Lower leg skin (tissue), 4 donors: ENCODE results near the gene PRKCSH. TPM values are rescaled to one million over a fixed set of nuclear protein-coding genes. Genes with fewer than 3 reads are reported as not detected.
"Not testable (repeated sequence)": the region's sequence is repeated elsewhere in the genome, so short reads cannot be mapped to it uniquely, and the experiment has no call there.

Source experiments
- DNase-seq, 2 donors: peaks; one replicate each; pipeline ENCODE4 v3.0.0-alpha.2; 2019; ENCODE audit warnings: low spot score in 2 of 2
- H3K4me3 ChIP-seq: fragments of 200-600 bp; sonication (generic); 2 replicates; pipeline ENCODE4 v1.5.1; 2017; ENCODE audit warnings: mild to moderate bottlenecking, low read depth; ENCODE audit not compliant: poor library complexity, severe bottlenecking
- POLR2A ChIP-seq, 2 donors: fragments of 450-650 bp; IDR thresholded peaks; one replicate each; pipeline ENCODE4 v1.6.1; 2016 to 2017; ENCODE audit warnings: antibody characterized with exemption in 2 of 2, mild to moderate bottlenecking in 1 of 2, moderate library complexity in 1 of 2
- WGBS, 2 donors: methylation state at CpG; one replicate each; pipeline ENCODE4 v1.1.5; 2018; 5-methylcytosine and 5-hydroxymethylcytosine counted together
- intact Hi-C: fragments of 100-400 bp; cut with DNase I; formaldehyde crosslinking; loops from one replicate; pipeline ENCODE4 v1.15.0; 2023; ENCODE audit warnings: low total_unique reads
- total RNA-seq, 4 donors: library from RNA; depleted of rRNA; stranded (reverse); fragments of >200 nt; gene quantifications; one replicate each; pipeline ENCODE4 v1.1.0, GENCODE V29; 2016
- TF ChIP-seq, protein P1 (sequence below), 3 donors: fragments of 450-650 bp; IDR thresholded peaks; one replicate each; pipeline ENCODE4 v1.5.1; 2016; ENCODE audit warnings: antibody characterized with exemption in 3 of 3, mild to moderate bottlenecking in 3 of 3, moderate library complexity in 2 of 3

Gene PRKCSH
- total RNA-seq, 4 donors from 2014 or later: 121 to 189 (median 157) TPM

DNA sequence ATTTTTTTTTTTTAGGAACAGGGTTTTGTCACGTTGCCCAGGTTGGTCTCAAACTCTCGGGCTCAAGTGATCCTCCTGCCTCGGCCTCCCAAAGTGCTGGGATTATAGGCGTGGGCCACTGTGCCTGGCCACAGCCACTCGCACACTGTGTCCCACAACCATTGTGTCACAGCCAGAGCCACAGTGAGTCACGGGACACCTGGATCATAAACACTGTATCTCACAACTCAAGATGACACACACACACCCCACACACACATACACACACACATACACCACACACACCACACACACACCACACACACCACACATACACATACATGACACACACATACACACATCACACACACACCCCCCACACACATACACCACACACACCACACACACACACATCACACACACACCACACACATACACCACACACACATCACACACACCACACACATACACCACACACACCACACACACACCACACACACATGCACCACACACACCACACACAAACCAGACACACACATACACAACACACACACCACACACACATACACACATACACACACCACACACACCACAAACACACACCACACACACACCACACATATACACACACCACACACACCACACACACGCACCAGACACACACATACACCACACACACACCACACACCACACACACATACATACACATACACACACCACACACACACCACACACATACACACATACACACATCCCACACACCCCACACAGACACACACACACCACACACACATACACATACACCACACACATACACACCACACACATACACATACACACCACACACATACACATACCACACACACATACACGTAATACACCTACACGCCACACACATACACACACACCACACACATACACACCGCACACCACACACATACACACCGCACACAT lies 29.2 kb downstream of the PRKCSH start:
- WGBS, 2 donors: 82% methylated on average over 11 of the region's 11 CpGs
- no peak for DNase-seq
- TF ChIP-seq, protein P1, sequence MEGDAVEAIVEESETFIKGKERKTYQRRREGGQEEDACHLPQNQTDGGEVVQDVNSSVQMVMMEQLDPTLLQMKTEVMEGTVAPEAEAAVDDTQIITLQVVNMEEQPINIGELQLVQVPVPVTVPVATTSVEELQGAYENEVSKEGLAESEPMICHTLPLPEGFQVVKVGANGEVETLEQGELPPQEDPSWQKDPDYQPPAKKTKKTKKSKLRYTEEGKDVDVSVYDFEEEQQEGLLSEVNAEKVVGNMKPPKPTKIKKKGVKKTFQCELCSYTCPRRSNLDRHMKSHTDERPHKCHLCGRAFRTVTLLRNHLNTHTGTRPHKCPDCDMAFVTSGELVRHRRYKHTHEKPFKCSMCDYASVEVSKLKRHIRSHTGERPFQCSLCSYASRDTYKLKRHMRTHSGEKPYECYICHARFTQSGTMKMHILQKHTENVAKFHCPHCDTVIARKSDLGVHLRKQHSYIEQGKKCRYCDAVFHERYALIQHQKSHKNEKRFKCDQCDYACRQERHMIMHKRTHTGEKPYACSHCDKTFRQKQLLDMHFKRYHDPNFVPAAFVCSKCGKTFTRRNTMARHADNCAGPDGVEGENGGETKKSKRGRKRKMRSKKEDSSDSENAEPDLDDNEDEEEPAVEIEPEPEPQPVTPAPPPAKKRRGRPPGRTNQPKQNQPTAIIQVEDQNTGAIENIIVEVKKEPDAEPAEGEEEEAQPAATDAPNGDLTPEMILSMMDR (IDR thresholded peaks at IDR 0.05): no peak
- no peak for TF ChIP-seq POLR2A (IDR thresholded peaks at IDR 0.05)
- intact Hi-C loops: no loop called here
- no peak overlapping the region for H3K4me3 ChIP-seq

DNA sequence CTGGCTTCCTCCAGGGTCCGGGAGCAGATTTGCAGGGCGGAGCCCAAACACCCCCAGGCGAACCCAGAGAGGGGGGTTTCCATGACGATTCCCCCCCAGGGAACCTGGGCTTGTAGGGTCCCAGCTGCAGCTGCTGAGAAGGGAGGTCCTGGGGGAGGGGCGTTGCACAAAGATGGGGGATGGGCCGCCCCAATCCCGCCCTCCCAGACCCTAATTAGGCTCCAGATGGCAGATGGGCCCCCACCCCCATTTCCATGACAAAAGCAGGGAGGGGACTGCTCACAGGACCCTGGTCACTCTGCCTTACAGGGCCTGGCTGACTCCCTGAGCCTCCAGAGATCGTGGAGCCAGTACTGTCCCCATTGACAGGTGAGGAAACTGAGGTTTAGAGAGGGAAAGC lies 30.2 kb downstream of the PRKCSH start:
- WGBS, 2 donors: 23 to 47% methylated on average over 4 to 8 of the region's 8 CpGs
- H3K4me3 ChIP-seq: no peak overlapping the region
- intact Hi-C loops: no loop called here
- no peak for TF ChIP-seq POLR2A (IDR thresholded peaks at IDR 0.05)
- TF ChIP-seq, protein P1 (IDR thresholded peaks at IDR 0.05): no peak
- no peak for DNase-seq

DNA sequence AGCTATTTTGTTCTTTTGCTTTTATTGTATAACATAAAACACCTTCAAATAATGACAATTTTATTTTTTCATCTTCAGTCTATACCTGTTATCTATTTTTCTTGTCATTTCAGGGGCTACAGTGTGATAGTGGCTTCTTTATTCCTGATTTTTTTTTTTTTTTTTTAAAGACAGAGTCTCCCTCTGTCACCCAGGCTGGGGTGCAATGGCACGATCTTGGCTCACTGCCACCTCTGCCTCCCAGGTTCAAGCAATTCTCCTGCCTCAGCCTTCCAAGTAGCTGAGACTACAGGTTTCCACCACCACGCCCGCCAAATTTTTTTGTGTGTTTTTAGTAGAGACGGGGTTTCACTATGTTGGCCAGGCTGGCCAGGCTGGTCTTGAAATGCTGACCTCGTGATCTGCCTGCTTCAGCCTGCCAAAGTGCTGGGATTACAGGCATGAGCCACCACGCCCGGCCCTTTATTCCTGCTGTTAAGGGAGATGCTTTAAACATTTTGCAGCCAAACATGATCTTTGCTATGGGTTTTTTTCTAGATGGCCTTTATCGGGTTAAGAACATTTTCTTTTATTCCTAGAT lies 32.9 kb downstream of the PRKCSH start:
- 29 to 38% methylated on average over 8 of the region's 8 CpGs for WGBS, 2 donors
- DNase-seq, intact Hi-C loops, H3K4me3 ChIP-seq: not testable (repeated sequence)

DNA sequence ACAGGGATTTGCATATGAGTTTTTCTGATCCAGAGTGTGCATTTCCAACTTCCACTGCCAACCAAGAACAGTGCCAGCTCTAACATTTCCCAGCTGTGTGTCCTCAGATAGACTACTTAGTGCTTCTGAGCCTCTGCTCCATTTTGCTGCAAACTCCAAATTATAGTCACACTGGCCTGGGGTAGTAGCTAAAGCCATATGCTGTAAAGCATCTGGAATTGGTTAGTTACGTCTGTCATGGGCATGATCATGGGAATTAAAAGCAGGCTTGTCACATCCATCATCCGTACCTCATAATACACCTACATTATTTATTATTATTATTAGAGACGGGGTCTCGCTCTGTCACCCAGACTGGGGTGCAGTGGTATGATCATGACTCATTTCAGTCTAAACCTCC lies 38.3 kb downstream of the PRKCSH start:
- intact Hi-C loops: no loop called here
- WGBS, 2 donors: 48 to 67% methylated on average over 4 of the region's 4 CpGs
- DNase-seq: no peak
- H3K4me3 ChIP-seq: no peak overlapping the region
- TF ChIP-seq, protein P1 (IDR thresholded peaks at IDR 0.05): no peak
- TF ChIP-seq POLR2A (IDR thresholded peaks at IDR 0.05): no peak

DNA sequence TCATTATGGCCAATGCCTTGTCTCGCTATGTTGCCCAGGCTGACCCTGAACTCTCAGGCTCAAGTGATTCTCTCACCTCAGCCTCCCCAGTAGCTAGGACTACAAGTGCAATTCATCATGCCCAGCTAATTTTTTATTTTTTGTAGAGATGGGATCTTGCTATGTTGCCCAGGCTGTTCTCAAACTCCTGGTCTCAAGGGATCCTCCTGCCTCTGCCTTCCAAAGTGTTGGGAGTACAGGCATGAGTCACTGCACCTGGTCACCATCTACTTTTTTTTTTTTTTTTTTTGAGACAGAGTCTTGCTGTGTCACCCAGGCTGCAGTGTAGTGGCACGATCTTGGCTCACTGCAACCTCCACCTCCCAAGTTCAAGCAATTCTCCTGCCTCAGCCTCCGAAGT lies 39.9 kb downstream of the PRKCSH start:
- 94 to 95% methylated on average over 3 of the region's 3 CpGs for WGBS, 2 donors
- DNase-seq, intact Hi-C loops, H3K4me3 ChIP-seq: not testable (repeated sequence)

DNA sequence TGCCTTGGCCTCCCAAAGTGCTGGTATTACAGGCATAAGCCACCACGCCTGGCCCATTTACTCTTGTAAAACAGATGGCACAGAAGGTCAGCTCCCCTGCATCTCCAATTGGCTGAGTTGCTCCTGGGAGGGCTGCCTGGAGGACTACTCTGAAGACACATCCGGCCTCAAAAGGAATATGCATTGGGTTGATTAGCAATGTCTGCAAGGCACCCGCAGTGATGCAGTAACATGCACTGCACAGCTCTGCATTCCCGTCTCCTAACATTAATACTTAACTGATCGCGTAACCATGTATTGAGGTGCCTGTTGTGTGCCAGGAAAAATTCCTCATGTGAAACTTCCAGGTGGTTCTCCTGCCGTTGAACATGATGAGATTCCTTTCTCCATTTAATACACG lies 40.4 kb downstream of the PRKCSH start:
- WGBS, 2 donors: 70 to 81% methylated on average over 8 of the region's 8 CpGs

More for the DNA sequence above, 40.4 kb downstream of the PRKCSH start:
- intact Hi-C loops: no loop called here
- no peak overlapping the region for H3K4me3 ChIP-seq
- no peak for DNase-seq
- TF ChIP-seq POLR2A (IDR thresholded peaks at IDR 0.05): no peak
- TF ChIP-seq, protein P1 (IDR thresholded peaks at IDR 0.05): no peak
